ENCODE measurements around the gene RETN. TPM values are rescaled to one million over a fixed set of nuclear protein-coding genes. Genes with fewer than 3 reads are reported as not detected.

The RETN gene
- total RNA-seq, 1 donor from 2014 or later = 1.5 TPM

GRCh38 chr19:7682175-7682855 lies 13.5 kb downstream of the RETN start:
- DNase-seq = no peak

DNA sequence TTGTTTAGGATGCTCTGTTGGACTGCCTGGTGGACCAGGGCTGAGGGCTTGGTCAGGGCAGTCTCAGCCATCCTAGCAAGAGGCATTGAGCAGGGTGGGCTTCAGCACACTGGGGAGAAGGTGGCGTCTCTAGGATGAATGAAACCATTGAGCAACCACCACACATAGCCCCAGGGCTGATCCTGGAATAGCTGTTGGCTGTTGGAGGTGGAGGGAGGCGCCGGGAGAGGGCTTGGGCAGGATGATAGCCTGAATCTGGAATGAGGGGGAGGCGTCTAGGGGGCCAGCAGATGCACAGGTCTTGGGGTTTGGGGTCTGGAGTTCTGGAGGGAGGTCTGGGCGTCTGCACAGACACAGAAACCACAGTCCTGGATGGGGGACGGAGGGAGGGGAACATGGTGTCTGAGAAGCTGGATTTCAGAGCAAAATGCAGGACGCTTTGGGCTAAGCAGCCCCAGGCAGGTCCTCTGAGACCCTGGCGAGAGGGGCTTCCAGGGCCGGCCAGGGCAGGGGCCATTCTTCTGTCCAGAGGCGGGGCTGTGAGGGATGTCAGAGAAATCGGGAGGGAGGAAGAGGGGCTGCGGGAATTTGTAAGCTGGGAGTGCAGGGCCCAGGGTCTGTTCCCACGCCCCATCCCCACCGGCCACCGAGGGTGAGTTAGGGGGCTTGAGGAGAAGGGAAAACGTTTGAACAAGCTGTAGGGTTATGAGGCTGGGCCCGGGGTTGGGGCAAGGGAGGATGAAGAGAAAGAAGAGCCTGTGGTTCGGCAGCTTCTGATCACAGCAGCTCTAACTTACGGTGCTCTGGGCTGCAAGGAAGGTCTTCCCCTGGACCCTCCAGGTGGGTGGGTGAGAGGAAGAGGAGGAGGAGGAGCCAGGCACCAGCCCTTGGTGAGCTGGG lies 16.9 kb downstream of the RETN start:
- DNase-seq = no peak

DNA sequence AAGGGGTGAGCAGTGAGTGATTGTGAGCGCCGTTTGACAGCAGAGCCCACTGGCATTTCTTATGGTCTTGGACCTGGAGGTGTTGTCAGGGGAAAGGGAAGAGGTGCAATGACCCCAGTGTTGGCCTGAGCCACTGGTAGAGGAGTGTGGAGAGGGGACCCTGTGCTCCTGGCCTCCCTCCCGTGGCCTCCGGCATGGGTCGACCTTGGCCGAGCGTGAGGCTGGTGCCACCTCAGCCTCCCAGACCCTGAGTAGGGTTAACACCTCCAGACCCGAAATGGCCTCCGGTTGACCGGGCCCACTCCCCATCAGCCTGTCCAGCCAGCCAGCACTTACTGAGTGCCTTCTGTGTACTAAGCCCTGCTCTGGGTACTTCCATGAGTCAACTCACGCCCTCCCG lies 18.3 kb downstream of the RETN start:
- DNase-seq = no peak

DNA sequence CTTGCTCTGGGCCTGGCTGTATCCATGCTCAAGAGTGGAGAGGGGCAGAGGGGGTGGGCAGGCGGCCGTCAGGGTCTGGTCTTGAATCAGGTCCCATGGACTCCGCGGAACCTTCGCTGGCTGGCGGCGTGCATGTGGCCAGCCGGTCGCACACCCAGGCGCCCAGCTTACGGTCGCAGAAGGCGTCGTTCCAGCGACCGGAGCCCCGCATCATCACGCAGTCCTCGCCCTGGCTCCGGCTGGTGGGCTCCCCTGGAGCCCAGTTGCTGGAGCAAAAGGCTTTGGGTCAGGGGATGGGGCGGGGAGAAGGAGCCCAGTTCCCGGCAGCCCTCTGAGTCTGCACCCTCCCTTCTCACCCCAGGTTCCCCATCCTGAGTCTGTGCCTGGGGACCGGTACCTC lies 20.3 kb downstream of the RETN start:
- DNase-seq = no peak

DNA sequence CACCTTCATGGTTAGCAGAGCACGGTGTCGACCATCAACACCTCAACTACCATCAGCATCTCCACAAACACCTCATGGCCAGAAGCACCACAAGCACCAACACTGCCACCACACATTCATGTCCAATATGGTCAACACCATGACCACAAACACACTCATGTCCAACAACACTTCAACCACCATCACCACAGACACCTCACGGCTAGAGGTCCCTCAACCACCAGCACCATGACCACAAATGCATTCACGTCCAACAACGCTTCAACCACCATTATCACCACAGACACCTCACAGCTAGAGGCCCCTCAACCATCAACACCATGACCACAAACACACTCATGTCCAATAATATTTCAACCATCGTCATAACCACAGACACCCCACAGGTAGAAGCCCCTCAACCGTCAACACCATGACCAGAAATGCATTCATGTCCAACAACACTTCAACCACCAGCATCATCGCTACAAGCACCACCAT lies 22.0 kb downstream of the RETN start:
- DNase-seq = no peak

GRCh38 chr19:7691497-7691896 lies 22.6 kb downstream of the RETN start:
- no peak for DNase-seq

GRCh38 chr19:7692417-7693088 lies 23.7 kb downstream of the RETN start:
- DNase-seq = no peak

- DNase-seq = no peak
Observed at GRCh38 chr19:7694499-7694898, 25.6 kb downstream of the RETN start.

- DNase-seq = no peak
Observed at GRCh38 chr19:7697721-7698287, 29.0 kb downstream of the RETN start.

DNA sequence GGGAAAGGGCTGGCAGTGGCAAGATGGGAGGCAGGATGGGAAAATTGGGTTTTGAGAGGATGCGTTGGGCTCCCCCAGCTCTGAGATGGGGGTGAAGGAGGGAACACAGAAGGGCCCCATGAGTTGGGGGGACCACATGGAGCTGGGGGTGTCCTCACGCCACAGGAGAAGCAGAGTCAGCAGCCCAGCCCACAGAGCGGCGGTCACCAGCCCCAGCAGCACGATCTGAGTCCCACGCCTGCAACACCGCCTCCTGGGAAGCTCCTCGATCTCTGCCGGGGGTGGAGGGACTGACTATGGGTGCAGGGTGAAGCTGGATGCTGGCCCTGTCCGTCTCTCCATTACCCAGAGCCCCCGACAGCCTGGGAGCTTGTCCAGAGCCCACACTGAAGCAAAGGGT lies 29.7 kb downstream of the RETN start:
- no peak for DNase-seq

GRCh38 chr19:7699003-7699402 lies 30.2 kb downstream of the RETN start:
- DNase-seq = no peak

- DNase-seq = no peak
Observed at GRCh38 chr19:7699417-7700401, 30.9 kb downstream of the RETN start.

- no peak for DNase-seq
Observed at GRCh38 chr19:7701049-7701653, 32.3 kb downstream of the RETN start.

- no peak for DNase-seq
Observed at GRCh38 chr19:7701654-7702457, 33.0 kb downstream of the RETN start, which contains the start of gene FCER2. FCER2 (minus strand) TSS chr19:7702131; CDS start chr19:7699760, 2,371 bp downstream.

- DNase-seq = no peak
Observed at GRCh38 chr19:7703332-7703731, 34.5 kb downstream of the RETN start.

GRCh38 chr19:7704280-7705060 lies 35.6 kb downstream of the RETN start:
- DNase-seq = no peak

DNA sequence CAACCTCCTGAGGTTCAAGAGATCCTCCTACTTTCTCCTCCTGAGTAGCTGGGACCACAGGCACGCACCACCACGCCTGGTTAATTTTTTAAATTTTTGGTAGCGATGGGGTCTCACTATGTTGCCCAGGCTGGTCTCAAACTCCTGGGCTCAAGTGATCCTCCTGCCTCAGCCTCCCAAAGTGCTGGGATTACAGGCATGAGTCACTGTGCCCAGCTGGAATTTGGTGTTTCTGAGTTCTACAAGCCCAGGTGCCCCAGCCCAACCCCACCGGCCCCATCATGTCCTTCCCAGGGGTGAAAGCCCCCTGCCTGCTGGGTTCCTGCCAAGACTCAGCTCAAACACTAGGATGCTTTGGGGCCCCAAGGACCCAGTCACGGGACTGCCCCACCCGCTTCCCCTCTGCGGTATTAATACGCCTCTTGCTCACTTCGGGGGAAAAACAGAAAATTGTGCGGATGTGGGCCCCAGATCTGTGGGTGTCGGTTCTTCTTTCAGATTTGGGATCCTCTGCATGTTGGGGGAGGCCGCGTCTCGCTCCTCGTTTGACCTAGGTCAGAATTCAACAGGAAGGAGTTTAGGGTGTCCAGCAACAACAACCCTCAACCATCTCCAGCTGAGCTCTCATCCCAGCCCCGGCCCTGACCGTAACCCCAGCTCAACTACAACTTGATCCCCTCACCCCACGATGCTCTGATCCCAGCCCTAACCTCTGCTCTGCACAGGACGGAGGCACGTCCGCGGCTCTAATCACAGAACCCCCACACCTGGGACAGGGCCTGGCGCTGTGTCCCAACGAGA lies 36.7 kb downstream of the RETN start:
- DNase-seq = no peak
